Fibroblast of the conjunctiva (primary cell): Measurements from ENCODE around the gene AIG1.

Experiments used
- DNase-seq: peaks from one replicate; pipeline ENCODE4 v3.0.0-alpha.2; 2010; ENCODE audit warnings: low read depth

AIG1 gene

DNA sequence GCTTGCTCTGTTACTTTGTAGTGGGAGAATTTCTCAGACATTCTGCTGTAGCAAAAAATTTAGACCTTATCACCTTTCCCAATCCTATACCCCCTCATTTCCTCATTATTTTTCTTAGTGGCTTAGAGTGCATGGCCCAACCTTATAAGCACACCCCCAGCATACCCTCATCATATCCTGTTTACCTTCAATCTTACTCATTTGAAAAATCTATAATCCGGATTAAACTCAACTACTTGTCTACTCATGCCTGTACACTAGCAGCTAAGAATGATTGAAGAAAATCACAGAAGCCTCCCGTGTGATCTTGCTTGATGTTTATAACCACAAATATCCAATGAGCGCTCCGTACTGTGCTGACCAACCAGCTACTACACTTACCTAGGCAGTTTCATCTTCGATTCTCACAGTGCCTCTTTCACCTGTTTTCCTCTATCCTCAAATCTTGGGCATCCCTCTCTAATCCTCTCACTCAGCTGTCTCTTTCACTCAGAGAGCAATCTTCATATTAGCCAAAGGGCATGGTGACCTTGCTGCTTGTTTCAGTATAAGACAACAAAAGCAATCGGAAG is 36.6 kb downstream of the AIG1 start:
- DNase-seq, result no peak

- no peak for DNase-seq
Observed at GRCh38 chr6:143098054-143098671, 37.5 kb downstream of the AIG1 start.

- no peak for DNase-seq
Observed at GRCh38 chr6:143099647-143100046, 39.0 kb downstream of the AIG1 start.

GRCh38 chr6:143100429-143100828 is 39.7 kb downstream of the AIG1 start:
- DNase-seq, result no peak

GRCh38 chr6:143103916-143104315 is 43.2 kb downstream of the AIG1 start:
- DNase-seq, result no peak

- no peak for DNase-seq
Observed at GRCh38 chr6:143107440-143107839, 46.8 kb downstream of the AIG1 start.

- DNase-seq, result no peak
Observed at GRCh38 chr6:143107911-143108761, 47.4 kb downstream of the AIG1 start.

- DNase-seq, result no peak
Observed at GRCh38 chr6:143109196-143109595, 48.5 kb downstream of the AIG1 start.

- no peak for DNase-seq
Observed at GRCh38 chr6:143110572-143110971, 49.9 kb downstream of the AIG1 start.

DNA sequence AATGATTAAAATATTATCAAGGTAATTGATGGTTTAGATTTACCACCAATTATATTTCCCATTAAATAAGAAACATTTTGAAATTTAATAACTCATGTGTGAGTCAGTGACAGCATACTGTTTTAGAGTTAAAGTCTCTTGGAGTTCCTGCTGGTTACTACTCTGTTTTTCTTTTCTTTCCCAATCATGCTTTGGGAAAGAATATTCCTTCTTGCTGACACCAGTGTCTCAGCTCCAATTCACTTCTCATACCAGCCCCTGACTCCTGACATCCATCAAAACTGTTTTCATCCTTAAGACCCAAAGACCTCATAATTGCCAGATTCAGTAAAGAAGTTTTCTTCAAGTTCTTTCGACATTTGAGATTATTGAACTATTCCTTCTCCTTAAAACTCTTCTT is 50.3 kb downstream of the AIG1 start:
- DNase-seq, result no peak

DNA sequence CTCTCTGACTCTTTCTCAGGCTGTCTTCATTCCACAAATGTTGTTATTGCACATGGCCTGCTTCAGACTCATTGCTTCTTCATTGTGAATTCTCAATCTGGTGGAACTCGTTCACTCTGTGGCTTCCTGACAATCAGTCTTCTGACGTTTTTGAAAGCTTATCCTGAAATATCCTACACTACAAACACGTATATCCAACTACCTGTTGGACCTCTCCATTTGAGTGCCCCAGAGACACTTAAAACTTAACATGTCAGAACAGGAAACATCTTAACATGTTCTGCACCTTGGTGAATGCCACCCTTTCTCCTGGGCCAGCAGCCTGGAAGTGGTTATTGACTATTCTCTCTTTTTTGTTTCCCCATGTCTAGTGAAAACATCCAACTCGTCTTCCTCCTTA is 50.8 kb downstream of the AIG1 start:
- no peak for DNase-seq

DNA sequence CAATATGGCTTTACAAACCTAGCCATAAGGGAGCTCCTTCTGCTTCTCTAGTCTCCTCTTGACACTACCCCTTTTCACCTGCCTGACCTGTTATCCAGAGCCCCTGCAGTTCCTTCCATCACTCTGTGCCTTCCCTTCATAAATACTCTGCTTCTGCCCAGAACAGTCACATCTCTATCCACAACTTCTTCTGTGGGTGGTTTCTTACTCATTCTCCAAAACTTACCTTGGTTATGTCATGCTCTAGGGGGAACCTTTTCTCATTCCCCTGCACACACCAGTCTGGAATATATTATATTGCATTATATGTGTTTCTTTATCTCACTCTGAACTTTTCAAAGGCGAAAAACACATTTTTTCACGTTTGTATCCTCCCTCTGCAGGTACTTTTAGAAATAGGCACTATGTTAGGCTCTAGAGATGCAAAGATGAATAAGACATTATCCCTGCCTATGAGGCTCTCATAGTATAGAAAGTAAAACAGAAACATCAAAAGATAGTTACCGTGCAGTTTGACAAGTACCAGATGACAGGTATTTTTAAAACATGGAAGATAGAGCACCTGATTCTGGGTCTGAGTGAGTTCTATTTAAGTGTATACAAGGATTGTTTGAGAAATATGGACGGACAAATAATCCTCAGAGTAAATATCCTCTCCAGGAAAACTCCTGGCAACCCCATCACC is 51.5 kb downstream of the AIG1 start:
- no peak for DNase-seq

DNA sequence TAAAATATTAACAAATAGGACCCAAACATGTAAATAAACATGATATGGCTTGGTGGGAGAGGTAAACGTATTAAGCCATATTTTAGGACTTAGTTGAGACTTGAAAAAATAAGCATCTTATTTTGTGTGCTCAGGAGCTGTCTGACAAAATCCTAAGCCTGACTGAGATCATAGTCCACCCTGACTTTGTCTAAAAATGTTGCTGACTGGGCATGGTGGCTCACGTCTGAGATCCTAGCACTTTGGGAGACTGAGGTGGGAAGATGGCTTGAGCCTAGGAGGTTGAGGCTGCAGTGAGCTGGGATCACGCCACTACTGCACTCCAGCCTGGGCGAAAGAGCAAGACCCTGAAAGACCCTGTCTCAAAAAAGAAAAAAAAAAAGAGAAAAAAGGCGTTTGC is 52.1 kb downstream of the AIG1 start:
- DNase-seq, result no peak

- DNase-seq, result no peak
Observed at GRCh38 chr6:143115728-143116127, 55.0 kb downstream of the AIG1 start.

GRCh38 chr6:143117108-143117507 is 56.4 kb downstream of the AIG1 start:
- DNase-seq, result no peak

DNA sequence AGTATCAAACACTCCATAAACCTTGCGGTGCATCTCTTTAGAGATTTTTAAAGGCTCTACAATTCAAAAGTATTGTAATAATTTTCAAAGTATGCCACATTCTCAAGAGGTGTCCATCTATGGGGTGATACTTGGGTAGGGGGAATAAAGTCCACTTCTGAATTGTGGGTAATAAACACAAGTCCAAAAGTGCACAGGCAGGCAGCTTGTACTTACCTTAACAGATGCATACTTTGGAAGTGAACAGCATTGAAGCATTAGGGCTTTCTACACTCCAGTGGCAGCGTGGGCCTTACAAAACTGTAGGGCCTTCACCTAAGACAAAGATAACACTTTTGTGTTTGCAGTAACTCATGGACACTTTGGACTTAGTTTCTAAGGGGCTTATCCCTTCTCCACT is 58.6 kb downstream of the AIG1 start:
- DNase-seq, result no peak

GRCh38 chr6:143123081-143123480 is 62.4 kb downstream of the AIG1 start:
- no peak for DNase-seq

GRCh38 chr6:143123941-143124340 is 63.3 kb downstream of the AIG1 start:
- DNase-seq, result no peak

- no peak for DNase-seq
Observed at GRCh38 chr6:143125455-143125854, 64.8 kb downstream of the AIG1 start.

- no peak for DNase-seq
Observed at GRCh38 chr6:143125864-143126573, 65.3 kb downstream of the AIG1 start.

DNA sequence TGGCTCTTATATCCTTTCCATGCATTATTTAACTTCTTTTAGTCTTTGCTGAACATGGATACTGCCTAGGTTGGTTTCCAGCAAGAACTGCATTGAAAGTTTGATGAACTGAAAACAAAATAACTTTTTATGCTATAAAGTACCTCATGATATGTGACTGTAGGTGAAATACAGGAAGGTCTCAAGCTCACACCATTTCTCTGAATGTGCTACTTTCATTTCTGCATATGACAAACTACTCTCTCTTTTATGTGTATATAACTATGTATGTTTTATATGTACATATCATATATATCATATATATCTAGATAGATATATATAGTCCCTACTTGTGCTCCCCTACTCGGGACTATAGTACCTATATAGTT is 65.9 kb downstream of the AIG1 start:
- DNase-seq, result no peak
